ENCODE measurements around the gene STAC3.

STAC3 gene

GRCh38 chr12:57254506-57255280, 3.7 kb upstream of the STAC3 start:
- no peak for DNase-seq (ENCODE audit: low read depth)

- DNase-seq (ENCODE audit: low read depth), result no peak
These were observed 446 bp downstream of the STAC3 start for GRCh38 chr12:57250541-57250940.

- DNase-seq (ENCODE audit: low read depth), result no peak
These were observed 1.8 kb downstream of the STAC3 start for GRCh38 chr12:57248934-57249742.

GRCh38 chr12:57247041-57247440, 3.9 kb downstream of the STAC3 start:
- no peak for DNase-seq (ENCODE audit: low read depth)

GRCh38 chr12:57244312-57244696, 6.7 kb downstream of the STAC3 start:
- no peak for DNase-seq (ENCODE audit: low read depth)

GRCh38 chr12:57243521-57244311, 7.3 kb downstream of the STAC3 start:
- no peak for DNase-seq (ENCODE audit: low read depth)

GRCh38 chr12:57242691-57243454, 8.1 kb downstream of the STAC3 start:
- no peak for DNase-seq (ENCODE audit: low read depth)

- no peak for DNase-seq (ENCODE audit: low read depth)
These were observed 8.7 kb downstream of the STAC3 start for GRCh38 chr12:57242329-57242690.

- DNase-seq (ENCODE audit: low read depth), result no peak
These were observed 9.3 kb downstream of the STAC3 start for GRCh38 chr12:57241402-57242310.

- DNase-seq (ENCODE audit: low read depth), result no peak
These were observed 10.0 kb downstream of the STAC3 start for GRCh38 chr12:57240926-57241401.

GRCh38 chr12:57240066-57240921, 10.7 kb downstream of the STAC3 start:
- DNase-seq (ENCODE audit: low read depth), result no peak

GRCh38 chr12:57239587-57240065, 11.4 kb downstream of the STAC3 start:
- DNase-seq (ENCODE audit: low read depth), result no peak

GRCh38 chr12:57238854-57239554, 12.0 kb downstream of the STAC3 start:
- no peak for DNase-seq (ENCODE audit: low read depth)

- no peak for DNase-seq (ENCODE audit: low read depth)
These were observed 12.8 kb downstream of the STAC3 start for GRCh38 chr12:57237932-57238853.

GRCh38 chr12:57237596-57237931, 13.4 kb downstream of the STAC3 start:
- no peak for DNase-seq (ENCODE audit: low read depth)

GRCh38 chr12:57236925-57237595, 13.9 kb downstream of the STAC3 start:
- DNase-seq (ENCODE audit: low read depth), result no peak

- DNase-seq (ENCODE audit: low read depth), result no peak
These were observed 14.6 kb downstream of the STAC3 start for GRCh38 chr12:57236201-57236924.

All from non-pigmented ciliary epithelial cell (primary cell).